Lung (tissue), 12 donors: ENCODE measurements around the gene SMARCA4. TPM values are rescaled to one million over a fixed set of nuclear protein-coding genes. Genes with fewer than 3 reads are reported as not detected.

ENCODE experiments used
- ATAC-seq: fragments of 200-7000 bp; cut with Tn5 transposase; one replicate; pipeline ENCODE4 v1.9.1; 2020; ENCODE audit warnings: moderate number of reproducible peaks; ENCODE audit not compliant: insufficient read depth, low FRiP score
- DNase-seq, 3 donors: peaks; one replicate each; pipeline ENCODE4 v3.0.0-alpha.2; 2013 to 2017
- H3K27ac ChIP-seq, 2 donors: one replicate each; pipeline ENCODE4 v1.5.1; 2013; ENCODE audit warnings: mild to moderate bottlenecking in 2 of 2, moderate library complexity in 2 of 2, control low read depth in 1 of 2, inconsistent platforms in 1 of 2, low read depth in 1 of 2, low read length in 1 of 2
- H3K27me3 ChIP-seq, 3 donors: one replicate each; pipeline ENCODE4 v1.5.1; 2013; ENCODE audit warnings: low read length in 2 of 3; ENCODE audit not compliant: control insufficient read depth in 3 of 3, insufficient read depth in 3 of 3
- H3K36me3 ChIP-seq, 4 donors: one replicate each; pipeline ENCODE4 v1.5.1; 2013; ENCODE audit warnings: low read length in 4 of 4, mild to moderate bottlenecking in 1 of 4, moderate library complexity in 1 of 4; ENCODE audit not compliant: control insufficient read depth in 4 of 4, insufficient read depth in 4 of 4
- H3K4me1 ChIP-seq, 5 donors: one replicate each; pipeline ENCODE4 v1.5.1; 2013; ENCODE audit warnings: low read length in 5 of 5, mild to moderate bottlenecking in 2 of 5, moderate library complexity in 1 of 5; ENCODE audit not compliant: control insufficient read depth in 5 of 5, insufficient read depth in 5 of 5
- H3K4me3 ChIP-seq: one replicate; pipeline ENCODE4 v1.5.1; 2013; ENCODE audit warnings: mild to moderate bottlenecking, control low read depth, moderate library complexity
- H3K9ac ChIP-seq, 2 donors: one replicate each; pipeline ENCODE4 v1.5.1; 2013; ENCODE audit warnings: low read length in 2 of 2, control low read depth in 1 of 2; ENCODE audit not compliant: insufficient read depth in 1 of 2
- H3K9me3 ChIP-seq, 4 donors: one replicate each; pipeline ENCODE4 v1.5.1; 2013; ENCODE audit warnings: low read length in 3 of 4, mild to moderate bottlenecking in 1 of 4, moderate library complexity in 1 of 4; ENCODE audit not compliant: control insufficient read depth in 4 of 4, insufficient read depth in 3 of 4
- WGBS, 2 donors: extraction: QIAGEN DNeasy Blood & Tissue Kit; methylation state at CpG; one replicate each; pipeline ENCODE4 v1.1.7; 2013; 5-methylcytosine and 5-hydroxymethylcytosine counted together
- polyA plus RNA-seq, 2 donors: library from polyadenylated mRNA; stranded (reverse); fragments of 200-250 nt; gene quantifications; one replicate each; pipeline ENCODE4 v1.2.1, GENCODE V29; 2013
- total RNA-seq, 2 donors: library from RNA; depleted of rRNA in 1 of 2; stranded (reverse); fragments of >200 nt in 1 of 2; gene quantifications; one replicate each; pipeline ENCODE4 v1.2.1, GENCODE V29; 2014 to 2021
- TF ChIP-seq, protein P1 (sequence below): IDR thresholded peaks from 2 replicates; pipeline ENCODE4 v1.5.1; 2012; ENCODE audit warnings: mild to moderate bottlenecking; ENCODE audit errors: control extremely low read depth, extremely low read depth
- donor health status: control.
- donor health status: control.
- donor health status: Bipolar disorder and iron deficiency.
- donor health status: healthy.
- donor health status: DM: yes; HTN: yes; CAD: no.

SMARCA4 gene
- total and polyA plus RNA-seq, 4 donors, result 52.3 to 116 (median 91.1) TPM

DNA sequence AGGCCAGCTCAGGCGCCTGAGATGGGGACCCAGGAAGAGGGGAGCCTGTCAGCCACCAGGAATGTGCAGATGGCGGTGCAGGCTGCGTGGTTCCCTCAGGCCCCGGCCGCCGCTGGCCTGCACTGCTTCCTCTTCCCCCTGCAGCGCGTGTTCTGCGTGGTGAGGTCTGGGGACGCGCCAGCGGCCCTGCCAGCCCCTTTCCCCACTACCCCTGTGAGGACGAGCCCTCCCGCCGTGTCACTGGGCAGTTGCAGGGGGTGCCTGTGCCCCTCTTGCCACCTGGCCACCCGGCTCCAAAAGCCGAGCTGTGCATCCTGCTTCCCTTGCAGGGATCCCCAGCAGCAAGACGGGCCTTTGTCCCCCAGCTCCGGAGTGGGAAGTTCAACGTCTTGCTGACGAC lies 58.4 kb downstream of the SMARCA4 start:
- no peak for ATAC-seq
- no peaks in the 10 kb centered on the region for H3K27me3 ChIP-seq
- no peak for DNase-seq
- WGBS, 2 donors, result 90 to 91% methylated on average over 19 to 21 of the region's 21 CpGs
- TF ChIP-seq, protein P1, sequence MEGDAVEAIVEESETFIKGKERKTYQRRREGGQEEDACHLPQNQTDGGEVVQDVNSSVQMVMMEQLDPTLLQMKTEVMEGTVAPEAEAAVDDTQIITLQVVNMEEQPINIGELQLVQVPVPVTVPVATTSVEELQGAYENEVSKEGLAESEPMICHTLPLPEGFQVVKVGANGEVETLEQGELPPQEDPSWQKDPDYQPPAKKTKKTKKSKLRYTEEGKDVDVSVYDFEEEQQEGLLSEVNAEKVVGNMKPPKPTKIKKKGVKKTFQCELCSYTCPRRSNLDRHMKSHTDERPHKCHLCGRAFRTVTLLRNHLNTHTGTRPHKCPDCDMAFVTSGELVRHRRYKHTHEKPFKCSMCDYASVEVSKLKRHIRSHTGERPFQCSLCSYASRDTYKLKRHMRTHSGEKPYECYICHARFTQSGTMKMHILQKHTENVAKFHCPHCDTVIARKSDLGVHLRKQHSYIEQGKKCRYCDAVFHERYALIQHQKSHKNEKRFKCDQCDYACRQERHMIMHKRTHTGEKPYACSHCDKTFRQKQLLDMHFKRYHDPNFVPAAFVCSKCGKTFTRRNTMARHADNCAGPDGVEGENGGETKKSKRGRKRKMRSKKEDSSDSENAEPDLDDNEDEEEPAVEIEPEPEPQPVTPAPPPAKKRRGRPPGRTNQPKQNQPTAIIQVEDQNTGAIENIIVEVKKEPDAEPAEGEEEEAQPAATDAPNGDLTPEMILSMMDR, result no peak
- H3K27ac ChIP-seq, result peak overlapping the region in 1 of 2 donors; percentile 7
- H3K9me3 ChIP-seq, result no peaks in the 10 kb centered on the region
- peaks cover 9 to 81% (median 54%) of the 10 kb centered on the region in 4 donors for H3K36me3 ChIP-seq
- no peak overlapping the region for H3K9ac ChIP-seq
- no peak overlapping the region for H3K4me3 ChIP-seq
- H3K4me1 ChIP-seq, result peaks cover 0 to 12% (median 0%) of the 10 kb centered on the region in 5 donors

DNA sequence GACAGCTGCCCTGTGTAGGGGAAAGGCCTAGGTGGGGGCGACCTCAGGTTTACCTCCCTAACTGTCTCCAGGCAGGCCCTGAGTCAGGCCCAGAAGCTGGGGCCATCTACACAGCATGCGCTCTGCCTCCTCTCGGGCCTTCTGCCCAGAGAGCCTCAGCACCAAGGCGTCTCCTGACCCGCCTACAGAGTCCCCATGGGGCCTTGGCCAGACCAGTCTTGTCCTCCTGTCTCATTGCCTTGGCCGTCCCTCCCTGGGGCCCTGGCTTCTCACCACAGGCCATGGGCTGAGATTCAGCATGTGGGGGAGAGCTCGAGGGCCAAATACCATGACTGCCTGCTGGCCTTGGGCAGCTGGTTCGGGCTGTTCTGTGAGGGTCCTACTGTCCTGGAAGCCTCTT lies 59.0 kb downstream of the SMARCA4 start:
- no peak overlapping the region for H3K27ac ChIP-seq
- DNase-seq, result no peak
- H3K9me3 ChIP-seq, result no peaks in the 10 kb centered on the region
- 92 to 93% methylated on average over 8 of the region's 8 CpGs for WGBS, 2 donors
- H3K4me1 ChIP-seq, result peaks cover 0 to 12% (median 0%) of the 10 kb centered on the region in 5 donors
- H3K27me3 ChIP-seq, result no peaks in the 10 kb centered on the region
- no peak overlapping the region for H3K4me3 ChIP-seq
- TF ChIP-seq, protein P1, result no peak
- no peak overlapping the region for H3K9ac ChIP-seq
- no peak for ATAC-seq
- H3K36me3 ChIP-seq, result peaks cover 9 to 85% (median 54%) of the 10 kb centered on the region in 4 donors

DNA sequence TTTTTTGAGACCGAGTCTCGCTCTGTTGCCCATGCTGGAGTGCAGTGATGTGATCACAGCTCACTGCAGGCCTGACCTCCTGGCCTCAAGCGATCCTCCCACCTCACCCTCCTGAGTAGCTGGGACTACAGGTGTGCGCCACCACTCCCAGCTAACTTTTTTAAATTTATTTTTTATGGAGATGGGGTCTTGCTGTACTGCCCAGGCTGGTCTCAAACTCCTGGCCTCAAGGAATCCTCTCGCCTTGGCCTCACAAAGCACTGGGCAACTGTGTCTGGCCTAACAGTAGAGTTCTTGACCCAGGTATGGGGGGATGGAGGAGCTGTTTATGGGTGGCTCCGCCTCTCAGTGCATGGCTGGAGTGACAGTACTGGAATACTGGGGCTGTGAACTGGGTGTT lies 59.6 kb downstream of the SMARCA4 start:
- TF ChIP-seq, protein P1, result no peak
- H3K27me3 ChIP-seq, result no peaks in the 10 kb centered on the region
- no peaks in the 10 kb centered on the region for H3K9me3 ChIP-seq
- H3K27ac ChIP-seq, result no peak overlapping the region
- WGBS, 2 donors, result 97 to 99% methylated on average over 6 of the region's 6 CpGs
- no peak for ATAC-seq
- no peak overlapping the region for H3K9ac ChIP-seq
- no peak for DNase-seq
- peaks cover 9 to 84% (median 51%) of the 10 kb centered on the region in 4 donors for H3K36me3 ChIP-seq
- H3K4me1 ChIP-seq, result peaks cover 0 to 12% (median 0%) of the 10 kb centered on the region in 5 donors
- H3K4me3 ChIP-seq, result no peak overlapping the region
